LNCAP (cell line): Measurements from ENCODE around the gene ARSG.

Source experiments
- TF ChIP-seq, protein P1 (sequence below): fragments of 450-650 bp; IDR thresholded peaks from 2 replicates; pipeline ENCODE4 v1.5.1; 2017; ENCODE audit warnings: mild to moderate bottlenecking

The ARSG gene

DNA sequence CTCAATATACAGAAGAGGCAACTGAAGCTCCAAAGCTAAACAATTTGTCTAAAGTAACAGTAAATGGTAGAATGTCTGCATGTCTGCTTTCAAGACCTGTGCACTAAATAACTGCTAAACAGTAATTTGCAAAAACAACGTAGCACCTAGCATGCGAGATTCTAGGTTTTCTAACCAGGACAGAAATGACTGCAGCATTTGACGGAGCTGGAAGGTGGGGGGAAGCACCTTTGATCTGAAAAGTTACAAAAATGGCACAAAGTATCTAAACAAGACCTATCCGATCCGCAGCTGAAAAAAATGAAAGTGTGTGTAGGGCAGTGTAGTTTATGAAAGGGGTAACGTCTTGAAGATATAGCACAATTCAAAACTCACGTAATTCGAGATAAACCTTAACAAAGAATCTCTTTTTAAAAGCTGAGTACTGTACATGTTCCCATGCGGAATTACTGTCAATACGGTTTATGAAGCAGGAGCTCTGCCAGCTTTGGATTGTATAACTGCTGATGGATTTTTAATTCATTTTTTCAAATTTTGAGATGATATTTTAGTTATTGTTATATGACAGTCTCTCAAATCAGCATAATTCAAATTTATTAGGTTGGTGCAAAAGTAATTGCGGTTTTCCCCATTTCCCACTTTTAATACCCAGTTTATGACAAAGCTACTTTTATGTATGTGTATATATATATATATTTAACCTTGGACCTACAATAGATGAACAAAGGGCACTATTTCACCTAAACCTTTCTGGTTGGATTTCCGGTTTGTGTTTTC lies 167.2 kb downstream of the ARSG start:
- TF ChIP-seq, protein P1, sequence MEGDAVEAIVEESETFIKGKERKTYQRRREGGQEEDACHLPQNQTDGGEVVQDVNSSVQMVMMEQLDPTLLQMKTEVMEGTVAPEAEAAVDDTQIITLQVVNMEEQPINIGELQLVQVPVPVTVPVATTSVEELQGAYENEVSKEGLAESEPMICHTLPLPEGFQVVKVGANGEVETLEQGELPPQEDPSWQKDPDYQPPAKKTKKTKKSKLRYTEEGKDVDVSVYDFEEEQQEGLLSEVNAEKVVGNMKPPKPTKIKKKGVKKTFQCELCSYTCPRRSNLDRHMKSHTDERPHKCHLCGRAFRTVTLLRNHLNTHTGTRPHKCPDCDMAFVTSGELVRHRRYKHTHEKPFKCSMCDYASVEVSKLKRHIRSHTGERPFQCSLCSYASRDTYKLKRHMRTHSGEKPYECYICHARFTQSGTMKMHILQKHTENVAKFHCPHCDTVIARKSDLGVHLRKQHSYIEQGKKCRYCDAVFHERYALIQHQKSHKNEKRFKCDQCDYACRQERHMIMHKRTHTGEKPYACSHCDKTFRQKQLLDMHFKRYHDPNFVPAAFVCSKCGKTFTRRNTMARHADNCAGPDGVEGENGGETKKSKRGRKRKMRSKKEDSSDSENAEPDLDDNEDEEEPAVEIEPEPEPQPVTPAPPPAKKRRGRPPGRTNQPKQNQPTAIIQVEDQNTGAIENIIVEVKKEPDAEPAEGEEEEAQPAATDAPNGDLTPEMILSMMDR, result no peak

DNA sequence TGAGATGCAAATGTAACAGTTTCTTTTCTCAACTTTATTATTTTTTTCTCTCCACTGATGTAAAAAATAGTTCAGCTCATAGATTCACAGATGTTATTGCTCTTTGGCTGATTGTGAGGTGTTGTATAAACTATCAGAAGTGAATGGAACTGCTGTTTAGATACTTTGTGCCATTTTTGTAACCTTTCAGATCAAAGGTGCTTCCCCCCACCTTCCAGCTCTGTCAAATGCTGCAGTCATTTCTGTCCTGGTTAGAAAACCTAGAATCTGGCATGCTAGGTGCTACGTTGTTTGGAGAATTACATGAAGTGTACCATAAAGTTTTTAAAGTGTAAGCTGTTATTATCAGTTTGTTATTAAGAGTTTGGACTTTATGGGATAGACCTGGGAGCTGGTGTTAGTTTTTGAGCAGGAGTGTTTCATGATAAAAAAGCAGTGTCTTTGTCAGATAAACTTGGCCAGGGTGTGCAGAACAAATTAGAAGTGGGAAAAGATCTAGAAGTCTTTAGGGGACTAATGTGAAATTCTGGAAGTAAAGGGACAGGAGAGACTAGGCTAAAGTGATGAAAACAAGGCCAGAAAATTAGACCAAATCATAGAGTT lies 167.8 kb downstream of the ARSG start:
- TF ChIP-seq, protein P1, result no peak

DNA sequence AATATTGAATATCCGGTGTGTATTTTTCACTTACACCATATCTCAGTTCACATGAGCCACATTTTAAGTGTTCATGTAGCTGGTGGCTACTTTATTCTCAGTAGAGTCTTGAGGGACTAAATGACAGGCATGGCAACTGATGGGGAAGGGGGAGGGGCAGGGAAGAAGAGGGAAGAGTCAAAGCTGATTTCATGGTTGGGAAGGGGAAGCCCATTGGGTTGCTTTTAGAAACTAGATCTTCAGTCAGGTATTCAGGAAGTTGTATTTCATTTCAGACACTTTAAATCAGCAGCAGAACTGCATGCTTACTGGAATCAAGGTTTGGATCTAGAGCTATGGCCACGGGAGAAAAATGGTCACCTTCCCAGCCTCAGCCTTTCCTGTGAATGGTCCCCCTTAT lies 168.9 kb downstream of the ARSG start:
- TF ChIP-seq, protein P1, result no peak

DNA sequence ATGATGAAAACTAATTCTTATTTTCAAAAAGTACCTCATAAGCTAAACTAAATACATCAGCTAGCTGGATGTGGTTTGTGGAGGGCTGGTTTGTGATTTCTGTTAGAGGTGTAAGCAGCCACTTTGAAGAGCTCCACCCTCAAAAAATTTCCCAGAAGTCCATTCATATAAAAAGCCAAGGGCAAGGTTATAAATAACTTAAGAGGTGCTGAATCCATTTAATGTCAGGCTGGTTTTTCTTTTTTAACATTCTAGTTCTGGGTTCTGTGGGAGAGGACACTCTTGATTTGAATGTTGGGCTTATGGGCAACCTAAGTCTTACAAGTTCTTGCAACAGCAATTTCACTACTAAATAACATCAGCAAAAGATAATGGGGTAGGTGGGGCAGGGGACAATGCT lies 169.4 kb downstream of the ARSG start:
- TF ChIP-seq, protein P1, result no peak

DNA sequence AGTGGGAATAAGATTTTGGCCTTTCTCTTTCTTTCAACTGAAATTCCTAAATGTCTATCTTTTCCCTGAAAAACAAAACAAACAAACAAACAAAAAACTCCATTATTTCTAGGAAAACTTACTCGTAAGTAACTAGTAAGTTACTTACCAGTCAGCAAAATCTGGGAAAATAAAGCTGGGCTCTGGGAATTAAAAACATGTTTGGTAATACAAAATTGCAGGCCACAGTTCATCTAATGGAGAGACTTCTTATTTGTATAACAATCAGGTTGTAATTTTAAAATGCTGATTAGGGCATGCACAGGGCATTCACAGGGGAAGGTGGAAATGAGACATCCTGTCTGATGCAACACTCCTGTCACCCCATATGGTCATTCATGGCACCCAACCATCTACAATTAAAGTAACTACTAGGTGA lies 169.8 kb downstream of the ARSG start:
- TF ChIP-seq, protein P1, result no peak

DNA sequence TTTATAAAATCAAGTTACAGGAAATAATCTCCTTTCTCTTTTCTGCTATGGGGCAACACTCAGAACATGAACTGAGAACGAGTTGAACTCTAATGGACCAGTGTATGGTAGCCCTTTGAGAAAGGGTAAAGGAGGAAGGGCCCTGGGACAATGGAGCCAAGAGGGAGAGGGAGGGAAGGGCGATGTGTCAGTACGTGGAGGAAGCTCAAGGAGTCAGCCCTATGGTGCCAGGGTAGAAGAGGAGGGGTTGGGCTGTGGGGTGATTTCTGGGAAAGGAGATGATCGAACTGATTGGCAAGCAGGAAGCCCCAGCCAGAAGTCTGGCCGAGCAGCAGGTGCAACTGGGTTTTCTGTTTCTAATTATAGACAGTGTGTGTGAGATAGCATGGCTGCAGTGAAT lies 170.3 kb downstream of the ARSG start:
- TF ChIP-seq, protein P1, result no peak

DNA sequence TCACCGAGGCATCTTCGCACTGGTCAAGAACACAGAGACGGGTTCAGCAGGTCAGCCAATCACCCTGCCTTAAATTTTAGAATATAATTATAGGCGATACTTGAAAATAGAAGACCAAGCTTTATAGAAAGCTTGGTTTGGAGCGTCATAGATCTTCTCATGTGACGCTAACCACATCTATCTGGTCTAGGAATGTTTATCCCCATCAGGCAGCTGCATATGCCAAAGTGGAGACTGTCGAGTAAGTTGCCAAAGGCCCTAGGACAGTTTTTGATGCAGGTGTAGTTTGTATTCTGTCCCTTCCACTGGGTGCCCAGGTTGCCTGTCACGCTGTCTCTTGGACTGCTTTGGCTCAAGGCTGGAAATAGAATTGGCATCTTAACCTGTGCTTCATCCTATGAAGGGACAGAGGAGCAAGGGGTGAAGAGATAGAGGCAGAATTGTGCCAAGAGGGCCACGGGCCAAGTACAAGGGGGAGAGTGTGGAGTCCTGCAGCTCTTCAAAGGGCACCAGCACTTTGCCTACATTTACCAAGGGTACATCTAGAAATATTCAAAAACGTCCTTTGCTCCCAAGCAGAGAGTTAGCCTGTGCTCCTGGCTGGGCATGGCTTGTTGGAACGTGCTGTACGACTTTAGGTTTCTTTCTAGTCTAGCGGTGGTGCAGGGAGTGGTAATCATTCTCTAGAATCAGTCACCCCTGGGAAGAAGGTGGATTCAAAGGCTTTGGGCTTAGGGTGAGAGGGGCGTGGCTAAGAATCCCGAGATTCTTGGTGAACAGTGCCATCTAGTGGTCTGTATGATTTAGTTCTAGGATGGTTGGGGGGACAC lies 171.3 kb downstream of the ARSG start:
- TF ChIP-seq, protein P1, result peak; percentile 66
